ENCODE results near the gene HSPE1. TPM values are rescaled to one million over a fixed set of nuclear protein-coding genes. Genes with fewer than 3 reads are reported as not detected.

The HSPE1 gene
- total and polyA plus RNA-seq, 2 donors (not counting 3 experiments of a cell fraction or from before 2014, with no cell fraction given): 59.8 to 145 TPM

Small RNA genes within 50 kb of the gene (small RNA-seq; reads per million reads assigned to genes)
- gene AC020550.1 (ENCODE audit: insufficient read depth, insufficient read length, low read depth, low replicate concordance): not detected

Other genes starting within 250 kb of the HSPE1 start
- gene ANKRD44, start 189.6 kb upstream of the HSPE1 start, total RNA-seq: 6.1 and 8.1 TPM in 2 replicates
- 3.4 and 10.8 TPM in 2 replicates for gene ANKRD44, start 189.6 kb upstream of the HSPE1 start, polyA plus RNA-seq
- 222 and 234 TPM in 2 replicates for gene SF3B1, start 65.4 kb upstream of the HSPE1 start, total RNA-seq
- 271 and 321 TPM in 2 replicates for gene SF3B1, start 65.4 kb upstream of the HSPE1 start, polyA plus RNA-seq
- gene COQ10B, start 46.8 kb upstream of the HSPE1 start, total RNA-seq: 15.1 and 19.5 TPM in 2 replicates
- 1.6 and 2.4 TPM in 2 replicates for gene COQ10B, start 46.8 kb upstream of the HSPE1 start, polyA plus RNA-seq
- gene HSPD1, start 539 bp upstream of the HSPE1 start, total RNA-seq: 307 and 337 TPM in 2 replicates
- gene HSPD1, start 539 bp upstream of the HSPE1 start, polyA plus RNA-seq: 43.8 and 73.2 TPM in 2 replicates
- gene MOB4, start 15.7 kb downstream of the HSPE1 start, total RNA-seq: 24.0 and 27.9 TPM in 2 replicates
- 16.1 and 23.9 TPM in 2 replicates for gene MOB4, start 15.7 kb downstream of the HSPE1 start, polyA plus RNA-seq
- 8.0 and 9.9 TPM in 2 replicates for gene RFTN2, start 175.2 kb downstream of the HSPE1 start, total RNA-seq
- gene RFTN2, start 175.2 kb downstream of the HSPE1 start, polyA plus RNA-seq: 5.0 and 6.1 TPM in 2 replicates
- 5.1 and 5.3 TPM in 2 replicates for gene MARS2, start 205.0 kb downstream of the HSPE1 start, total RNA-seq
- 2.3 and 2.4 TPM in 2 replicates for gene MARS2, start 205.0 kb downstream of the HSPE1 start, polyA plus RNA-seq